NT2/D1 (cell line): ENCODE measurements around the gene ACSBG1.
"Not testable (repeated sequence)": the region's sequence is repeated elsewhere in the genome, so short reads cannot be mapped to it uniquely, and the experiment has no call there.

ENCODE experiments used
- SUZ12 ChIP-seq: IDR thresholded peaks from 2 replicates; pipeline ENCODE4 v1.6.1; 2011; ENCODE audit not compliant: insufficient read length, insufficient read depth; ENCODE audit errors: extremely low read depth
- YY1 ChIP-seq: IDR thresholded peaks from 2 replicates; pipeline ENCODE4 v1.6.1; 2011; ENCODE audit not compliant: insufficient read length, insufficient read depth
- ZNF274 ChIP-seq: IDR thresholded peaks from 2 replicates; pipeline ENCODE4 v1.6.1; 2011; ENCODE audit warnings: mild to moderate bottlenecking, low read depth, low read length

- not testable (repeated sequence) for TF ChIP-seq SUZ12, ZNF274, YY1
Observed at GRCh38 chr15:78245976-78246620, 11.7 kb upstream of the ACSBG1 start.
